Naive B cell (primary cell): Measurements from ENCODE around the gene CFL1. TPM values are rescaled to one million over a fixed set of nuclear protein-coding genes. Genes with fewer than 3 reads are reported as not detected.
A peak's percentile ranks its signal among the peaks of the same experiment; 100 is the strongest.

Experiments
- ATAC-seq, 2 donors: fragments of 150-1000 bp; cut with Tn5 transposase; 2 replicates each; pipeline ENCODE4 v1.10.0; 2021; ENCODE audit warnings: low read depth in 2 of 2, mild to moderate bottlenecking in 2 of 2, moderate library complexity in 2 of 2
- DNase-seq: peaks from one replicate; pipeline ENCODE4 v3.0.0; 2022
- H3K27ac Mint-ChIP-seq, 6 donors: one replicate each; pipeline ENCODE4 v1.8.0; 2020 to 2022; ENCODE audit warnings: mild to moderate bottlenecking in 6 of 6, mixed read lengths in 6 of 6, moderate library complexity in 5 of 6, inconsistent platforms in 2 of 6
- H3K27me3 Mint-ChIP-seq, 3 donors: one replicate each; pipeline ENCODE4 v1.8.0; 2021 to 2022; ENCODE audit warnings: mixed read lengths in 3 of 3, mild to moderate bottlenecking in 1 of 3
- H3K36me3 Mint-ChIP-seq, 2 donors: one replicate each; pipeline ENCODE4 v1.8.0; 2020 to 2022; ENCODE audit warnings: mixed read lengths in 2 of 2, inconsistent platforms in 1 of 2, mild to moderate bottlenecking in 1 of 2
- H3K4me1 Mint-ChIP-seq, 3 donors: one replicate each; pipeline ENCODE4 v1.8.0; 2020 to 2022; ENCODE audit warnings: mixed read lengths in 3 of 3, inconsistent platforms in 1 of 3, mild to moderate bottlenecking in 1 of 3, moderate library complexity in 1 of 3
- H3K4me3 Mint-ChIP-seq, 8 donors: one replicate each; pipeline ENCODE4 v1.8.0; 2020 to 2022; ENCODE audit warnings: mild to moderate bottlenecking in 8 of 8, mixed read lengths in 8 of 8, moderate library complexity in 8 of 8, inconsistent platforms in 2 of 8
- H3K9me3 Mint-ChIP-seq, 7 donors: one replicate each; pipeline ENCODE4 v1.8.0; 2020 to 2022; ENCODE audit warnings: mixed read lengths in 7 of 7, mild to moderate bottlenecking in 5 of 7, inconsistent platforms in 2 of 7, moderate library complexity in 1 of 7
- polyA plus RNA-seq, 6 donors: library from polyadenylated mRNA; unstranded; fragments of 300-500 nt; fragmentation: Illumina TruSeq; gene quantifications; one replicate each; pipeline ENCODE4 v1.2.3, GENCODE V29; 2021; ENCODE audit warnings: low read depth in 6 of 6

The CFL1 gene
- polyA plus RNA-seq, 6 donors from 2014 or later = 1,822 to 2,570 (median 2,214) TPM

- H3K27me3 Mint-ChIP-seq = no peaks in the 10 kb centered on the region
- ATAC-seq (no peak), DNase-seq (no peak)
- H3K4me3 Mint-ChIP-seq = peak overlapping the region in 4 of 8 donors; percentile 53 to 84 (median 62)
- H3K9me3 Mint-ChIP-seq = no peaks in the 10 kb centered on the region
- peaks cover 33 to 48% (median 36%) of the 10 kb centered on the region in 3 donors for H3K4me1 Mint-ChIP-seq
- peaks cover 0 to 18% of the 10 kb centered on the region in 2 donors for H3K36me3 Mint-ChIP-seq
- H3K27ac Mint-ChIP-seq = peak overlapping the region in 3 of 6 donors; percentile 21 to 63 (median 58)
Observed at GRCh38 chr11:65862941-65863888, 5.2 kb upstream of the CFL1 start.

- H3K27me3 Mint-ChIP-seq = no peaks in the 10 kb centered on the region
- DNase-seq (no peak), ATAC-seq (no peak)
- peak overlapping the region in 6 of 8 donors; percentile 53 to 95 (median 80) for H3K4me3 Mint-ChIP-seq
- no peaks in the 10 kb centered on the region for H3K9me3 Mint-ChIP-seq
- no peak overlapping the region for H3K27ac Mint-ChIP-seq
- peaks cover 34 to 44% (median 36%) of the 10 kb centered on the region in 3 donors for H3K4me1 Mint-ChIP-seq
- peaks cover 0 to 18% of the 10 kb centered on the region in 2 donors for H3K36me3 Mint-ChIP-seq
Observed at GRCh38 chr11:65862191-65862735, 4.3 kb upstream of the CFL1 start.

GRCh38 chr11:65861533-65862183 is 3.7 kb upstream of the CFL1 start:
- no peak for ATAC-seq
- peaks cover 0 to 18% of the 10 kb centered on the region in 2 donors for H3K36me3 Mint-ChIP-seq
- no peak for DNase-seq
- peaks cover 38 to 42% (median 39%) of the 10 kb centered on the region in 3 donors for H3K4me1 Mint-ChIP-seq
- peak overlapping the region in 2 of 6 donors; percentile 37 to 61 for H3K27ac Mint-ChIP-seq
- H3K9me3 Mint-ChIP-seq = no peaks in the 10 kb centered on the region
- H3K27me3 Mint-ChIP-seq = no peaks in the 10 kb centered on the region
- H3K4me3 Mint-ChIP-seq = peak overlapping the region; percentile 75 to 99 (median 92)

- H3K4me3 Mint-ChIP-seq = peak overlapping the region; percentile 91 to 99 (median 96)
- no peaks in the 10 kb centered on the region for H3K9me3 Mint-ChIP-seq
Observed at GRCh38 chr11:65861165-65861505, 3.2 kb upstream of the CFL1 start.

GRCh38 chr11:65860278-65861164 is 2.5 kb upstream of the CFL1 start, which contains the start of gene MUS81:
Gene MUS81 (plus strand): TSS chr11:65860433. CDS start chr11:65860754, 321 bp downstream.
- H3K4me3 Mint-ChIP-seq = peak within 1 kb of the TSS; percentile 91 to 99 (median 96)
- H3K9me3 Mint-ChIP-seq = no peaks in the 10 kb centered on the region
- peaks cover 41 to 50% (median 49%) of the 10 kb centered on the region in 3 donors for H3K4me1 Mint-ChIP-seq
- DNase-seq = peak; percentile 95
- H3K36me3 Mint-ChIP-seq = peaks cover 0 to 18% of the 10 kb centered on the region in 2 donors
- peak; percentile 46 to 50 for ATAC-seq
- no peaks in the 10 kb centered on the region for H3K27me3 Mint-ChIP-seq
- H3K27ac Mint-ChIP-seq = peak within 1 kb of the TSS; percentile 79 to 98 (median 96)

More at GRCh38 chr11:65861165-65861505, 3.2 kb upstream of the CFL1 start:
- Mint-ChIP-seq H3K4me1 (peaks cover 41 to 48% (median 43%) of the 10 kb centered on the region in 3 donors), H3K36me3 (peaks cover 0 to 18% of the 10 kb centered on the region in 2 donors), H3K27me3 (no peaks in the 10 kb centered on the region), H3K27ac (peak overlapping the region in 5 of 6 donors; percentile 24 to 93 (median 79))
- no peak for DNase-seq
- no peak for ATAC-seq

- Mint-ChIP-seq H3K4me1 (peaks cover 39 to 54% (median 49%) of the 10 kb centered on the region in 3 donors), H3K27me3 (no peaks in the 10 kb centered on the region), H3K36me3 (peaks cover 0 to 15% of the 10 kb centered on the region in 2 donors), H3K9me3 (no peaks in the 10 kb centered on the region), H3K27ac (peak overlapping the region; percentile 65 to 98 (median 94)), H3K4me3 (peak overlapping the region; percentile 91 to 99 (median 96))
- no peak for DNase-seq
- no peak for ATAC-seq
Observed at GRCh38 chr11:65859812-65860277, 1.9 kb upstream of the CFL1 start.

GRCh38 chr11:65859095-65859811 is 1.3 kb upstream of the CFL1 start:
- ATAC-seq = peak; percentile 54 to 56

GRCh38 chr11:65858681-65859087 is 704 bp upstream of the CFL1 start:
- H3K36me3 Mint-ChIP-seq = peaks cover 6 to 24% of the 10 kb centered on the region in 2 donors
- peaks cover 47 to 64% (median 60%) of the 10 kb centered on the region in 3 donors for H3K4me1 Mint-ChIP-seq
- peak overlapping the region; percentile 91 to 99 (median 96) for H3K4me3 Mint-ChIP-seq
- DNase-seq (no peak), ATAC-seq (no peak)
- peak overlapping the region; percentile 93 to 98 (median 97) for H3K27ac Mint-ChIP-seq
- no peaks in the 10 kb centered on the region for H3K27me3 Mint-ChIP-seq
- no peaks in the 10 kb centered on the region for H3K9me3 Mint-ChIP-seq

More at GRCh38 chr11:65859095-65859811, 1.3 kb upstream of the CFL1 start:
- no peaks in the 10 kb centered on the region for H3K27me3 Mint-ChIP-seq
- peak; percentile 92 for DNase-seq
- no peaks in the 10 kb centered on the region for H3K9me3 Mint-ChIP-seq
- peak overlapping the region; percentile 91 to 99 (median 96) for H3K4me3 Mint-ChIP-seq
- H3K27ac Mint-ChIP-seq = peak overlapping the region; percentile 79 to 98 (median 96)
- H3K4me1 Mint-ChIP-seq = peaks cover 45 to 58% (median 54%) of the 10 kb centered on the region in 3 donors
- peaks cover 6 to 20% of the 10 kb centered on the region in 2 donors for H3K36me3 Mint-ChIP-seq

- no peaks in the 10 kb centered on the region for H3K27me3 Mint-ChIP-seq
- H3K4me3 Mint-ChIP-seq = peak overlapping the region; percentile 88 to 97 (median 94)
- peaks cover 6 to 19% of the 10 kb centered on the region in 2 donors for H3K36me3 Mint-ChIP-seq
- H3K4me1 Mint-ChIP-seq = peaks cover 42 to 65% (median 60%) of the 10 kb centered on the region in 3 donors
- DNase-seq (no peak), ATAC-seq (peak in 1 of 2 donors; percentile 1)
- H3K9me3 Mint-ChIP-seq = no peaks in the 10 kb centered on the region
- peak overlapping the region in 3 of 6 donors; percentile 32 to 97 (median 93) for H3K27ac Mint-ChIP-seq
Observed at GRCh38 chr11:65857500-65857852, 504 bp downstream of the CFL1 start.

- Mint-ChIP-seq H3K36me3 (peaks cover 10 to 22% of the 10 kb centered on the region in 2 donors), H3K9me3 (no peaks in the 10 kb centered on the region), H3K27me3 (no peaks in the 10 kb centered on the region), H3K4me1 (peaks cover 43 to 64% (median 61%) of the 10 kb centered on the region in 3 donors), H3K4me3 (peak overlapping the region; percentile 88 to 97 (median 94)), H3K27ac (peak overlapping the region; percentile 58 to 97 (median 94))
- DNase-seq (peak; percentile 82), ATAC-seq (peak; percentile 18)
Observed at GRCh38 chr11:65856689-65857499, 1.1 kb downstream of the CFL1 start.

- Mint-ChIP-seq H3K4me3 (peak overlapping the region; percentile 88 to 97 (median 94)), H3K36me3 (peaks cover 14 to 26% of the 10 kb centered on the region in 2 donors), H3K27ac (peak overlapping the region in 4 of 6 donors; percentile 58 to 97 (median 80)), H3K9me3 (no peaks in the 10 kb centered on the region), H3K27me3 (no peaks in the 10 kb centered on the region), H3K4me1 (peaks cover 44 to 61% (median 58%) of the 10 kb centered on the region in 3 donors)
- no peak for ATAC-seq
- no peak for DNase-seq
Observed at GRCh38 chr11:65855927-65856363, 2.0 kb downstream of the CFL1 start.
